ENCODE measurements around the gene TIAM1.

- TF ChIP-seq CTCF (conservative IDR thresholded peaks at IDR 0.05; ENCODE audit: low read length) (no peak), EZH2phosphoT487 (IDR thresholded peaks at IDR 0.05; ENCODE audit: borderline replicate concordance, low read depth, low read length) (no peak)
These were observed 240.9 kb downstream of the TIAM1 start for GRCh38 chr21:31103163-31103562.
